ENCODE data around the gene VAMP4. TPM values are rescaled to one million over a fixed set of nuclear protein-coding genes. Genes with fewer than 3 reads are reported as not detected.

The VAMP4 gene
- total RNA-seq, 1 donor from 2014 or later = 16.2 TPM

DNA sequence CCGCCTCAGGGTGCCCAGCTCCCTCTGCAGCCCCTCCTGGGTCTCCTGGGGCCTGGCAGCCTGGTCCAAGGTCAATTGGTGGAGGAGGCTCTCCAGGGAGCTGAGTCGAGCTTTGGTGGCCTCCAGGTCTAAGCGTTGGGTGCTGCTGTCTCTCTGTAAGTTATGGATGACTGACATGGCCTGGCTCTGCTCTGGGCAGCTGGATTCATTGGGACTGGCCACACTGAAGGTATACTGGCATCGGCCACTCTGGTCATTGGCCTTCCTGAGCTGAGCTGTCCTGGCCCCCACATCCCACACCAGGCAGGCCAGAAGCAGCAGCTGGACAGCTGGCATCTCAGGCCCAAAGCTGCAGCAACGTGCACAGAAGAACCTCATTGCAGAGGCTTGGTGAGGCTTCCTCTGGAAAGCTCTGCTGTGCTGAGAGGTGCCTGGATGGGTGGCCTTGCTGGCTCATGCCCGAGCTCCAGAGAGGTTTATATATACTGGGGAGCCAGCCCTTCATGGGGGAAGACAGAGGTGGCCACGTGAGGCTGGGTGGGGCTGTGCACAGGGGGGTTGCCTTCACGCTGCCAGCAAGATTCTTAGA is 89.5 kb downstream of the VAMP4 start, which contains the start of gene MYOC:
MYOC (minus strand) TSS at position 455 of the 589 bp plus-strand sequence; CDS start at position 378, 77 bp downstream.
- Histone ChIP-seq H3K79me2 (ENCODE audit: low read depth) (no peaks in the 10 kb centered on the region), H4K20me1 (ENCODE audit: low read depth) (no peaks in the 10 kb centered on the region), H3K36me3 (no peaks in the 10 kb centered on the region), H3K27me3 (no peaks in the 10 kb centered on the region), H3F3A (ENCODE audit: low read depth) (no peaks in the 10 kb centered on the region), H3K9me3 (ENCODE audit: low read depth) (no peaks in the 10 kb centered on the region), H3K9ac (no peak within 1 kb of the TSS), H2AFZ (replicated peaks) (no peak within 1 kb of the TSS), H3K4me3 (no peak within 1 kb of the TSS), H3K4me2 (no peak within 1 kb of the TSS), H3K27ac (no peak within 1 kb of the TSS), H3K4me1 (no peaks in the 10 kb centered on the region)
- Mint-ChIP-seq H3K4me1 (peaks cover 21% of the 10 kb centered on the region), H3K4me3 (no peak within 1 kb of the TSS), H3K9me3 (no peaks in the 10 kb centered on the region), H3K36me3 (no peaks in the 10 kb centered on the region), H3K27me3 (ENCODE audit: insufficient read depth, low read depth) (peaks cover 5% of the 10 kb centered on the region), H3K27ac (no peak within 1 kb of the TSS)
- TF ChIP-seq EZH2 (IDR thresholded peaks at IDR 0.05) (no peak), EZH2phosphoT487 (IDR thresholded peaks at IDR 0.05) (no peak)
- TF ChIP-seq, protein P1, sequence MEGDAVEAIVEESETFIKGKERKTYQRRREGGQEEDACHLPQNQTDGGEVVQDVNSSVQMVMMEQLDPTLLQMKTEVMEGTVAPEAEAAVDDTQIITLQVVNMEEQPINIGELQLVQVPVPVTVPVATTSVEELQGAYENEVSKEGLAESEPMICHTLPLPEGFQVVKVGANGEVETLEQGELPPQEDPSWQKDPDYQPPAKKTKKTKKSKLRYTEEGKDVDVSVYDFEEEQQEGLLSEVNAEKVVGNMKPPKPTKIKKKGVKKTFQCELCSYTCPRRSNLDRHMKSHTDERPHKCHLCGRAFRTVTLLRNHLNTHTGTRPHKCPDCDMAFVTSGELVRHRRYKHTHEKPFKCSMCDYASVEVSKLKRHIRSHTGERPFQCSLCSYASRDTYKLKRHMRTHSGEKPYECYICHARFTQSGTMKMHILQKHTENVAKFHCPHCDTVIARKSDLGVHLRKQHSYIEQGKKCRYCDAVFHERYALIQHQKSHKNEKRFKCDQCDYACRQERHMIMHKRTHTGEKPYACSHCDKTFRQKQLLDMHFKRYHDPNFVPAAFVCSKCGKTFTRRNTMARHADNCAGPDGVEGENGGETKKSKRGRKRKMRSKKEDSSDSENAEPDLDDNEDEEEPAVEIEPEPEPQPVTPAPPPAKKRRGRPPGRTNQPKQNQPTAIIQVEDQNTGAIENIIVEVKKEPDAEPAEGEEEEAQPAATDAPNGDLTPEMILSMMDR (IDR thresholded peaks at IDR 0.05) = no peak
- DNase-seq (ENCODE audit: low spot score) = no peak

Small RNAs within 50 kb of the gene (small RNA-seq; reads per million reads assigned to genes)
- not detected for gene RF00601

Other genes starting within 250 kb of the VAMP4 start
- gene MYOCOS, start 119.8 kb downstream of the VAMP4 start, total RNA-seq (ENCODE audit: low replicate concordance) = not detected in 2 replicates
- not detected in 2 replicates for gene MYOC, start 89.4 kb downstream of the VAMP4 start, total RNA-seq (ENCODE audit: low replicate concordance)
- 19.5 and 26.3 TPM in 2 replicates for gene METTL13, start 39.6 kb upstream of the VAMP4 start, total RNA-seq (ENCODE audit: low replicate concordance)
- 1.1 and 1.2 TPM in 2 replicates for gene DNM3, start 99.4 kb upstream of the VAMP4 start, total RNA-seq (ENCODE audit: low replicate concordance)

All from neural progenitor cell (in vitro differentiated cells).